Trophoblast cell (in vitro differentiated cells and primary cell): ENCODE data around the gene ARPC2.

Experiments
- DNase-seq, 2 donors: peaks; one replicate each; pipeline ENCODE4 v3.0.0-alpha.2; 2016
- H2AFZ ChIP-seq: 2 replicates; pipeline ENCODE4 v1.6.1; 2013; ENCODE audit warnings: low read length, moderate library complexity, mild to moderate bottlenecking; ENCODE audit not compliant: insufficient read depth, poor library complexity
- H2AK5ac ChIP-seq: 2 replicates; pipeline ENCODE4 v1.6.1; 2013; ENCODE audit warnings: mild to moderate bottlenecking, low read length
- H2BK120ac ChIP-seq: 2 replicates; pipeline ENCODE4 v1.6.1; 2013; ENCODE audit warnings: low read length, mild to moderate bottlenecking, moderate library complexity; ENCODE audit not compliant: insufficient read depth, poor library complexity
- H2BK12ac ChIP-seq: 2 replicates; pipeline ENCODE4 v1.6.1; 2013; ENCODE audit warnings: mild to moderate bottlenecking, low read length, moderate library complexity
- H2BK5ac ChIP-seq: 2 replicates; pipeline ENCODE4 v1.6.1; 2013; ENCODE audit warnings: low read length, low read depth, moderate library complexity, mild to moderate bottlenecking; ENCODE audit not compliant: poor library complexity
- H3K14ac ChIP-seq: 2 replicates; pipeline ENCODE4 v1.6.1; 2013; ENCODE audit warnings: mild to moderate bottlenecking, low read length
- H3K18ac ChIP-seq: 2 replicates; pipeline ENCODE4 v1.6.1; 2013; ENCODE audit warnings: mild to moderate bottlenecking, low read length
- H3K23ac ChIP-seq: 2 replicates; pipeline ENCODE4 v1.6.1; 2013; ENCODE audit warnings: low read length
- H3K27ac ChIP-seq: 2 replicates; pipeline ENCODE4 v1.5.1; 2013; ENCODE audit warnings: low read depth, mild to moderate bottlenecking, inconsistent platforms, low read length, moderate library complexity
- H3K27me3 ChIP-seq: 2 replicates; pipeline ENCODE4 v1.6.1; 2013; ENCODE audit warnings: inconsistent platforms, mild to moderate bottlenecking, low read length, moderate library complexity; ENCODE audit not compliant: insufficient read depth
- H3K36me3 ChIP-seq, 2 experiments: 1 replicate in 1 of 2; 2 replicates in 1 of 2; pipeline ENCODE4 v1.6.1; 2013; ENCODE audit warnings: low read length in 2 of 2, mild to moderate bottlenecking in 2 of 2, moderate library complexity in 1 of 2; ENCODE audit not compliant: insufficient read depth in 2 of 2, control insufficient read depth in 1 of 2
- H3K4ac ChIP-seq: 2 replicates; pipeline ENCODE4 v1.6.1; 2013; ENCODE audit warnings: low read depth, mild to moderate bottlenecking, low read length, moderate library complexity
- H3K4me1 ChIP-seq, 2 experiments: 1 replicate in 1 of 2; 2 replicates in 1 of 2; pipeline ENCODE4 v1.6.1; 2013; ENCODE audit warnings: low read length in 2 of 2, mild to moderate bottlenecking in 2 of 2, moderate library complexity in 1 of 2; ENCODE audit not compliant: insufficient read depth in 2 of 2, control insufficient read depth in 1 of 2
- H3K4me2 ChIP-seq: 2 replicates; pipeline ENCODE4 v1.6.1; 2013; ENCODE audit warnings: inconsistent platforms, mild to moderate bottlenecking, low read length, moderate library complexity
- H3K4me3 ChIP-seq: 2 replicates; pipeline ENCODE4 v1.5.1; 2013; ENCODE audit warnings: mild to moderate bottlenecking, low read depth, low read length, inconsistent platforms
- H3K79me1 ChIP-seq: one replicate; pipeline ENCODE4 v1.6.1; 2013; ENCODE audit warnings: low read length
- H3K79me2 ChIP-seq: 2 replicates; pipeline ENCODE4 v1.6.1; 2013; ENCODE audit warnings: low read length, mild to moderate bottlenecking; ENCODE audit not compliant: control insufficient read depth, insufficient read depth, poor library complexity
- H3K9ac ChIP-seq: 2 replicates; pipeline ENCODE4 v1.6.1; 2013; ENCODE audit warnings: mild to moderate bottlenecking, low read length
- H3K9me3 ChIP-seq: 2 replicates; pipeline ENCODE4 v1.6.1; 2013; ENCODE audit warnings: low read depth, mild to moderate bottlenecking, control low read depth, inconsistent platforms, low read length; ENCODE audit not compliant: insufficient read depth
- H4K12ac ChIP-seq: 2 replicates; pipeline ENCODE4 v1.6.1; 2013; ENCODE audit warnings: low read depth, mild to moderate bottlenecking, low read length, moderate library complexity
- H4K8ac ChIP-seq: 2 replicates; pipeline ENCODE4 v1.6.1; 2013; ENCODE audit warnings: low read depth, mild to moderate bottlenecking, low read length, moderate library complexity
- H4K91ac ChIP-seq: one replicate; pipeline ENCODE4 v1.6.1; 2013; ENCODE audit warnings: low read depth, mild to moderate bottlenecking, low read length, moderate library complexity
- WGBS: extraction: QIAGEN DNeasy Blood & Tissue Kit; methylation state at CpG from one replicate; pipeline ENCODE4 v1.1.7; 2013; ENCODE audit warnings: missing lambda C conversion rate; ENCODE audit not compliant: insufficient read length, insufficient coverage; ENCODE audit errors: extremely low coverage; 5-methylcytosine and 5-hydroxymethylcytosine counted together

Gene ARPC2

DNA sequence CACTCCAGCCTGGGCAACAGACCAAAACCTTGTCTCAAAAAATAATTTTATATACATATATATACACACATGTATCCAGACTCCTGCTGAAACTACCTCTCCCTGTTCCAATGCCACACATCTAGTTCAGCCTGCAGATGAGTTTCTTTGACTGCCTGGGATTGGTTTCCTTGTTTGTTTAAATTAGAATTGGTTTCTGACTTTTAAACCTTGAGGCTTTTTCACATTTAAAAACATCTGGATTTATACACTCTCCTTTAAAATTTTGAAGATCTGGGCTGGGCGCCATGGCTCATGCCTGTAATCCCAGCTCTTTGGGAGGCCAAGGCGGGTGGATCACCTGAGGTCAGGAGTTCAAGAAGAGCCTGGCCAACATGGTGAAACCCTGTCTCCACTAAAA is 28.5 kb upstream of the ARPC2 start:
- no peak overlapping the region for H4K8ac ChIP-seq
- no peaks in the 10 kb centered on the region for H3K27me3 ChIP-seq
- no peak overlapping the region for H3K9ac ChIP-seq
- no peak overlapping the region for H2BK120ac ChIP-seq
- no peaks in the 10 kb centered on the region for H3K9me3 ChIP-seq
- H4K12ac ChIP-seq = no peak overlapping the region
- no peak overlapping the region for H3K4me2 ChIP-seq
- no peak overlapping the region for H3K14ac ChIP-seq
- H3K36me3 ChIP-seq = no peaks in the 10 kb centered on the region
- H2AFZ ChIP-seq = no peak overlapping the region
- H2AK5ac ChIP-seq = no peak overlapping the region
- DNase-seq = no peak
- no CpG with 5 or more reads among the region's 2 CpGs for WGBS
- no peak overlapping the region for H3K4ac ChIP-seq
- H4K91ac ChIP-seq = no peak overlapping the region
- H3K4me1 ChIP-seq = no peaks in the 10 kb centered on the region
- H3K79me2 ChIP-seq = no peaks in the 10 kb centered on the region
- no peak overlapping the region for H3K27ac ChIP-seq
- no peaks in the 10 kb centered on the region for H3K79me1 ChIP-seq
- H3K4me3 ChIP-seq = no peak overlapping the region
- no peak overlapping the region for H2BK5ac ChIP-seq
- no peak overlapping the region for H2BK12ac ChIP-seq
- H3K23ac ChIP-seq = no peak overlapping the region
- no peak overlapping the region for H3K18ac ChIP-seq

DNA sequence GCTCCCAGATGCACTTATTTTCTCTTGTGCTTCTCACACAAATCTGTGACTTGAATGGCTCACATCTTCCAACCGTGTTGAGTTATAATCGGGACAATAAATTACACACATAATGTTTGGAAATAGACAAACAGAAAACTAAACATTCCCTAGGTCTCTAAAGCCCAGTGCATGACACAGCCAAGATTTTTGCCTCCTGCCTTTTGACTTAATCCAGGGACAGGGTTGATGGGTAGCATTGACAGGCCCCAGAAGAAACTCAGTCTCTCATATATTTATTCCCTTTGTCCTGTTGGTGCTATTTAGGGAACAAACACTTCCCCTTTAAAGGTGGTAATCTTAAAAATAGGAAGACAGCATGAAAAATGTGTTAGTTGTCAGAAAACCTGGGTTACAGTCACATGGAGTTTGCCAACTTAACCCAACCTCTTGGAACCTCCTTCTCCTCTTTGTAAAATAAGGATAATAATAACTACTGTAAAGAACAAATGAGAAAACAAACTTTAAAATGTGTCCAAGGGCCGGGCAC is 24.0 kb upstream of the ARPC2 start:
- no peaks in the 10 kb centered on the region for H3K4me1 ChIP-seq
- no peak overlapping the region for H3K4ac ChIP-seq
- no CpG with 5 or more reads among the region's 3 CpGs for WGBS
- H3K27me3 ChIP-seq = no peaks in the 10 kb centered on the region
- H2BK120ac ChIP-seq = no peak overlapping the region
- no peak overlapping the region for H3K27ac ChIP-seq
- H3K4me3 ChIP-seq = no peak overlapping the region
- no peak overlapping the region for H3K9ac ChIP-seq
- no peak overlapping the region for H2BK5ac ChIP-seq
- H3K79me1 ChIP-seq = no peaks in the 10 kb centered on the region
- H3K18ac ChIP-seq = no peak overlapping the region
- no peak overlapping the region for H3K23ac ChIP-seq
- H2AFZ ChIP-seq = no peak overlapping the region
- no peak overlapping the region for H3K14ac ChIP-seq
- no peak overlapping the region for H2BK12ac ChIP-seq
- H3K4me2 ChIP-seq = no peak overlapping the region
- no peak for DNase-seq
- no peak overlapping the region for H4K12ac ChIP-seq
- no peak overlapping the region for H4K8ac ChIP-seq
- no peaks in the 10 kb centered on the region for H3K79me2 ChIP-seq
- no peak overlapping the region for H2AK5ac ChIP-seq
- H3K36me3 ChIP-seq = no peaks in the 10 kb centered on the region
- H4K91ac ChIP-seq = no peak overlapping the region
- no peaks in the 10 kb centered on the region for H3K9me3 ChIP-seq

DNA sequence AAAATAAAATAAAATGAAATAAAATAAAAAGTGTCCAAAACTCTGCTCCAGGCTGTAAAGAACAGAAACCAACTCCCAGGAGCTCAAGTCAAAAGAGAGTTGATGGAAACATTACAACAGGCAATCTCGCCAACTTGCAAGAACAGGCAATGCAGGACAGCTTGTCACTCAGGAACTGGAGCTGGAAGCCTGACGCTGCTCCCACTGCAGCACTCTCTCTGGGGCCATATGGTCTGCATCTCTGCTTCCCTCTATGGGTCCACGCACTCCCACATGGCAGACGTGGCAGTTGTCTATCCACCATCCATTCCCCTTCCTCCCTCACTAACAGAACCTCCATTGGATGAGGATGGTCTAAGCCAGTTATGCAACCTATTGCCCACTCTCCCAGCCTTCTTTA is 23.3 kb upstream of the ARPC2 start:
- H2BK120ac ChIP-seq = no peak overlapping the region
- H2BK5ac ChIP-seq = no peak overlapping the region
- no peaks in the 10 kb centered on the region for H3K4me1 ChIP-seq
- no peak overlapping the region for H3K14ac ChIP-seq
- WGBS = no CpG with 5 or more reads among the region's 4 CpGs
- no peak overlapping the region for H3K9ac ChIP-seq
- H3K4me2 ChIP-seq = no peak overlapping the region
- no peak overlapping the region for H3K18ac ChIP-seq
- H4K12ac ChIP-seq = no peak overlapping the region
- no peak overlapping the region for H3K4ac ChIP-seq
- no peak overlapping the region for H4K8ac ChIP-seq
- DNase-seq = no peak
- no peaks in the 10 kb centered on the region for H3K9me3 ChIP-seq
- H2BK12ac ChIP-seq = no peak overlapping the region
- no peak overlapping the region for H3K23ac ChIP-seq
- H3K4me3 ChIP-seq = no peak overlapping the region
- no peaks in the 10 kb centered on the region for H3K79me2 ChIP-seq
- H4K91ac ChIP-seq = no peak overlapping the region
- no peaks in the 10 kb centered on the region for H3K36me3 ChIP-seq
- no peaks in the 10 kb centered on the region for H3K27me3 ChIP-seq
- no peak overlapping the region for H2AK5ac ChIP-seq
- H2AFZ ChIP-seq = no peak overlapping the region
- no peaks in the 10 kb centered on the region for H3K79me1 ChIP-seq
- H3K27ac ChIP-seq = no peak overlapping the region

DNA sequence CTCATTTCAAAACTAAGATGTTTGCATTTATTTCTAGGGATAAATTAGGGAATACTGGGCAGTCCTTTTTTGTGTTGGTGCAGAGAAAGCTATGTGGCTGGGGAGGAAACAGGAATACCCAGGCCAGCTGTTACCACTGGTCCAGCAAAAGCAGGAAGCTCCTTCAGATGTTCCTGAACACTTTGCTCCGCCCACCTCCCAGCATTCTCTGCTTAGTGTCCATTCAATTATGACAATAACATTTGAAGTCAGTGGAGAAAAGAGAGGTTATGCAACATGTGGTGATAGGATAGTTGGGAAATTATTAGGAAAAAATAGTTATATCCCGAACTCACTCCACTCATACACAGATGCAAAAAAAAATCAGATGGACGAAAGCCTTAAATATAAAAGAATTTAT is 22.1 kb upstream of the ARPC2 start:
- Histone ChIP-seq H4K12ac (no peak overlapping the region), H2BK120ac (no peak overlapping the region), H3K4me1 (no peaks in the 10 kb centered on the region), H3K23ac (no peak overlapping the region), H3K9me3 (no peaks in the 10 kb centered on the region), H3K27me3 (no peaks in the 10 kb centered on the region), H3K9ac (no peak overlapping the region), H3K14ac (no peak overlapping the region), H4K91ac (no peak overlapping the region), H2BK5ac (no peak overlapping the region), H3K4ac (no peak overlapping the region), H3K27ac (no peak overlapping the region), H2BK12ac (no peak overlapping the region), H3K79me2 (no peaks in the 10 kb centered on the region), H2AK5ac (no peak overlapping the region), H3K4me3 (no peak overlapping the region), H3K79me1 (no peaks in the 10 kb centered on the region), H2AFZ (no peak overlapping the region), H3K4me2 (no peak overlapping the region), H4K8ac (no peak overlapping the region), H3K36me3 (no peaks in the 10 kb centered on the region), H3K18ac (no peak overlapping the region)
- no peak for DNase-seq
- WGBS = no CpG with 5 or more reads among the region's 3 CpGs
